ENCODE results near the gene HEXIM2. TPM values are rescaled to one million over a fixed set of nuclear protein-coding genes. Genes with fewer than 3 reads are reported as not detected.

The HEXIM2 gene
- total and polyA plus RNA-seq, 2 of the 13 experiments (the other 11 are each of a cell fraction or from before 2014, with no cell fraction given): 27.1 to 32.4 TPM

DNA sequence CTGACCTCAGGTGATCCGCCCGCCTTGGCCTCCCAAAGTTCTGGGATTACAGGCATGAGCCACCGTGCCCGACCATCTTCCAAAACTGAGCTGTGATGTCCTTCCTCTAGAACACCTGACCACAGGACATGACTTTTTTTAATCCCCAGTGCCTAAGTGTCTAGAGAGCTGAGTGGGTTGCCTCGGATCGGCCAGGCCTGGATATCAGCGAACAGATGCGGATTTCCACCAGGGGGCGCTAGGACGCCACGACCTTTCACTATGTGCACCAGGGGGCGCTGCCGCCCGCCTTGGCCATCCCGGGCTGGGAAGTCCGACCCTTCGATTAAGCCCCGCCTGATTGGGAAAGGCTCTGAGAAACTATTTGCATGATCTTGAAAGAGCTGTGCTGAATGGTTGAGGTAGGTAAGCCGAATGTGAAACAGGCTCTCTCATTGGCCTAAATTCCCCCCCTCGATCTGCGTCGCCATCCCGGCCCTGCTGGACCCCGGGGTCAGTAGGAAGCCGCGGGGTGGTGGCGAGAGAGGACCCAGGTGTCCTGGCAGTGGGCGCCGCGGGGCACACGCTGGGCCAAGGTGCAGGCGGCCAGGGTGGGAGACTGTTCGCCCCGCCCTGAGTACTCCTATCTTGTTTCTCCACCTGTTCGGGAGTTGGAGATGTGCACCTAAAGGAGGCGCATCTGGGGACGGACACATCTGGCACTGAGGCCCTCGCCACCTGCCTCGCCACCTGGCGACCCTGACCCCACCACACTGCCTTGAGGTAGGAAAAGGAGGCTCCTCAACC, 26.3 kb upstream of the HEXIM2 start, which contains the start of gene ACBD4 (continued):
- TF ChIP-seq USF2 (IDR thresholded peaks at IDR 0.05; ENCODE audit: low read depth, low read length): no peak
- TF ChIP-seq USF2 (CRISPR knock-in tag; IDR thresholded peaks at IDR 0.05; ENCODE audit: borderline replicate concordance): peak; percentile 59; the same call in 1 of the 2 replicates
- TF ChIP-seq, protein P1, sequence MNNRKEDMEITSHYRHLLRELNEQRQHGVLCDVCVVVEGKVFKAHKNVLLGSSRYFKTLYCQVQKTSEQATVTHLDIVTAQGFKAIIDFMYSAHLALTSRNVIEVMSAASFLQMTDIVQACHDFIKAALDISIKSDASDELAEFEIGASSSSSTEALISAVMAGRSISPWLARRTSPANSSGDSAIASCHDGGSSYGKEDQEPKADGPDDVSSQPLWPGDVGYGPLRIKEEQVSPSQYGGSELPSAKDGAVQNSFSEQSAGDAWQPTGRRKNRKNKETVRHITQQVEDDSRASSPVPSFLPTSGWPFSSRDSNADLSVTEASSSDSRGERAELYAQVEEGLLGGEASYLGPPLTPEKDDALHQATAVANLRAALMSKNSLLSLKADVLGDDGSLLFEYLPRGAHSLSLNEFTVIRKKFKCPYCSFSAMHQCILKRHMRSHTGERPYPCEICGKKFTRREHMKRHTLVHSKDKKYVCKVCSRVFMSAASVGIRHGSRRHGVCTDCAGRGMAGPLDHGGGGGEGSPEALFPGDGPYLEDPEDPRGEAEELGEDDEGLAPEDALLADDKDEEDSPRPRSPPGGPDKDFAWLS (CRISPR knock-in tag; IDR thresholded peaks at IDR 0.05; ENCODE audit: borderline replicate concordance): no peak
- no peak for TF ChIP-seq ZBTB40 (IDR thresholded peaks at IDR 0.05)
- peak; percentile 90; the same call in 1 of the 2 replicates for TF ChIP-seq ZBTB40 (CRISPR knock-in tag; IDR thresholded peaks at IDR 0.05)
- TF ChIP-seq FLYWCH1 (CRISPR knock-in tag; IDR thresholded peaks at IDR 0.05): peak; percentile 72; the same call in 1 of the 2 replicates
- peak; percentile 87 for TF ChIP-seq ZNF224 (CRISPR knock-in tag; IDR thresholded peaks at IDR 0.05)
- no peak; the same call in 1 of the 2 replicates for TF ChIP-seq ZNF234 (CRISPR knock-in tag; conservative IDR thresholded peaks at IDR 0.05)
- TF ChIP-seq ZMYM2 (CRISPR knock-in tag; IDR thresholded peaks at IDR 0.05): peak; percentile 78
- peak; percentile 71 for TF ChIP-seq FOXA3 (CRISPR knock-in tag; IDR thresholded peaks at IDR 0.05)
- no peak for TF ChIP-seq CBX2 (IDR thresholded peaks at IDR 0.05; ENCODE audit: low read depth, low read length)
- no peak; the same call in 1 of the 2 replicates for TF ChIP-seq CBX2 (CRISPR knock-in tag; IDR thresholded peaks at IDR 0.05; ENCODE audit: low read depth)
- no peak for TF ChIP-seq SUZ12 (IDR thresholded peaks at IDR 0.05; ENCODE audit: low read depth, low read length)
- TF ChIP-seq DNMT3B (CRISPR knock-in tag; conservative IDR thresholded peaks at IDR 0.05): peak; percentile 29; the same call in 1 of the 2 replicates
- peak; percentile 93 for TF ChIP-seq HNRNPL (IDR thresholded peaks at IDR 0.05; ENCODE audit: low read depth, low read length)
